K562 (cell line): ENCODE data around the gene TP73. TPM values are rescaled to one million over a fixed set of nuclear protein-coding genes. Genes with fewer than 3 reads are reported as not detected.

ENCODE experiments used
- ARHGAP35 ChIP-seq: fragments of 450-650 bp; IDR thresholded peaks from 2 replicates; pipeline ENCODE4 v1.6.1; 2018; ENCODE audit not compliant: partially characterized antibody
- BRD4 ChIP-seq: fragments of 200-600 bp; sonication (generic); IDR thresholded peaks from 2 replicates; pipeline ENCODE4 v1.6.1; 2017; ENCODE audit warnings: inconsistent platforms
- CBX5 ChIP-seq: IDR thresholded peaks from 2 replicates; pipeline ENCODE4 v1.6.1; 2014; ENCODE audit warnings: low read depth, borderline replicate concordance
- CTCFL ChIP-seq: IDR thresholded peaks from 2 replicates; pipeline ENCODE4 v1.6.1; 2011; ENCODE audit warnings: borderline replicate concordance, low read depth, mild to moderate bottlenecking, moderate library complexity, low read length; ENCODE audit not compliant: insufficient read depth, poor library complexity, severe bottlenecking
- L3MBTL2 ChIP-seq: fragments of 450-650 bp; IDR thresholded peaks from 2 replicates; pipeline ENCODE4 v1.6.1; 2016; ENCODE audit warnings: mild to moderate bottlenecking, moderate library complexity
- MAFG ChIP-seq: fragments of 450-650 bp; conservative IDR thresholded peaks from 2 replicates; pipeline ENCODE4 v1.6.1; 2016; ENCODE audit warnings: missing genetic modification characterization, missing compliant biosample characterization
- NBN ChIP-seq: fragments of 450-650 bp; IDR thresholded peaks from 2 replicates; pipeline ENCODE4 v1.6.1; 2016; ENCODE audit warnings: low read depth, mild to moderate bottlenecking
- RBM39 ChIP-seq: fragments of 200-400 bp; formaldehyde crosslinking; optimal IDR thresholded peaks from 2 replicates; pipeline ENCODE3; 2018; ENCODE audit warnings: low read depth, low read length
- SETDB1 ChIP-seq: IDR thresholded peaks from one replicate; pipeline ENCODE4 v1.6.1; 2012; ENCODE audit warnings: low read length, control low read depth, inconsistent platforms
- SMARCA4 ChIP-seq: fragments of 450-650 bp; IDR thresholded peaks from 2 replicates; pipeline ENCODE4 v1.6.1; 2016
- SNRNP70 ChIP-seq: fragments of 200-400 bp; formaldehyde crosslinking; optimal IDR thresholded peaks from 2 replicates; pipeline ENCODE3; 2017; ENCODE audit warnings: low read depth, low read length
- SRSF7 ChIP-seq: fragments of 200-400 bp; formaldehyde crosslinking; optimal IDR thresholded peaks from 2 replicates; pipeline ENCODE3; 2017; ENCODE audit warnings: mild to moderate bottlenecking, low read depth, low read length
- STAG1 ChIP-seq: sonication (generic); formaldehyde crosslinking; IDR thresholded peaks from 2 replicates; pipeline ENCODE4 v1.5.0; 2020; ENCODE audit warnings: missing genetic modification reagents, borderline replicate concordance
- TAL1 ChIP-seq: fragments of 450-650 bp; IDR thresholded peaks from 2 replicates; pipeline ENCODE4 v1.6.1; 2016; ENCODE audit warnings: mild to moderate bottlenecking
- TCF7L2 ChIP-seq: fragments of 150-350 bp; IDR thresholded peaks from 2 replicates; pipeline ENCODE4 v1.6.1; 2016; ENCODE audit warnings: low read depth, mild to moderate bottlenecking, low read length, moderate library complexity
- TEAD1 ChIP-seq, 2 experiments: fragments of 450-650 bp in 1 of 2; sonication (generic) in 1 of 2; formaldehyde crosslinking; IDR thresholded peaks; 2 replicates each; pipeline versions ENCODE4 v1.4.0 to v1.8.0; 2020 to 2022; ENCODE audit warnings: mild to moderate bottlenecking in 2 of 2, missing genetic modification reagents in 1 of 2
- TEAD4 ChIP-seq, 2 experiments: sonication (generic) in 1 of 2; formaldehyde crosslinking in 1 of 2; IDR thresholded peaks; 2 replicates each; pipeline versions ENCODE4 v1.6.1 to v1.8.0; 2012 to 2022; ENCODE audit warnings: borderline replicate concordance in 1 of 2, inconsistent platforms in 1 of 2, low read length in 1 of 2, mild to moderate bottlenecking in 1 of 2, missing genetic modification reagents in 1 of 2
- XRCC5 ChIP-seq: fragments of 200-400 bp; formaldehyde crosslinking; IDR thresholded peaks from 2 replicates; pipeline ENCODE4 v1.6.1; 2017; ENCODE audit warnings: low read depth, mild to moderate bottlenecking, low read length
- ZBTB5 ChIP-seq: fragments of 450-650 bp; IDR thresholded peaks from 2 replicates; pipeline ENCODE4 v1.6.1; 2017; ENCODE audit warnings: antibody characterized with exemption
- ZC3H8 ChIP-seq: fragments of 450-650 bp; IDR thresholded peaks from 2 replicates; pipeline ENCODE4 v1.6.1; 2017
- ZNF143 ChIP-seq: sonication (generic); formaldehyde crosslinking; IDR thresholded peaks from 2 replicates; pipeline ENCODE4 v1.9.0; 2022; ENCODE audit warnings: mild to moderate bottlenecking, missing genetic modification reagents
- ZNF41 ChIP-seq: fragments of 250-450 bp; sonication (Bioruptor Pico); conservative IDR thresholded peaks from 2 replicates; pipeline ENCODE4 v1.4.0; 2020; ENCODE audit warnings: mild to moderate bottlenecking
- ZNF707 ChIP-seq: fragments of 250-450 bp; sonication (Bioruptor Pico); conservative IDR thresholded peaks from 2 replicates; pipeline ENCODE4 v1.8.0; 2022; ENCODE audit warnings: inconsistent platforms, mild to moderate bottlenecking, moderate library complexity
- polyA plus RNA-seq, 8 experiments: library from polyadenylated mRNA; depleted of rRNA in 4 of 8; stranded (reverse) in 5 of 8; unstranded in 3 of 8; fragments of >200 nt; fragmentation: Nextera tagmentation in 2 of 8; fragmentation: Illumina TruSeq in 1 of 8; extraction: Ambion mirVana in 2 of 8; extraction: Trizol in 1 of 8; gene quantifications; 2 replicates each; pipeline versions ENCODE4 v1.2.1 to v1.2.3, GENCODE V29; 2011 to 2014; ENCODE audit warnings: inconsistent platforms in 1 of 8, missing spikeins in 1 of 8
- total RNA-seq, 7 experiments: library from RNA; depleted of rRNA in 6 of 7; stranded (reverse); fragments of >200 nt in 6 of 7; fragmentation: Illumina TruSeq in 2 of 7; extraction: Trizol in 2 of 7; gene quantifications; 2 replicates each; pipeline versions ENCODE4 v1.2.1 to v1.2.3, GENCODE V29; 2011 to 2021; ENCODE audit warnings: low replicate concordance in 1 of 7
- TF ChIP-seq, protein P1 (sequence below): fragments of 250-450 bp; sonication (Bioruptor Pico); IDR thresholded peaks from 2 replicates; pipeline ENCODE4 v1.5.0; 2021; ENCODE audit warnings: mild to moderate bottlenecking, moderate library complexity

The TP73 gene
- total and polyA plus RNA-seq, 9 of the 15 experiments (the other 6 are each of a cell fraction or from before 2014, with no cell fraction given), result 0.07 to 1.6 (median 0.40) TPM; not detected in 2

DNA sequence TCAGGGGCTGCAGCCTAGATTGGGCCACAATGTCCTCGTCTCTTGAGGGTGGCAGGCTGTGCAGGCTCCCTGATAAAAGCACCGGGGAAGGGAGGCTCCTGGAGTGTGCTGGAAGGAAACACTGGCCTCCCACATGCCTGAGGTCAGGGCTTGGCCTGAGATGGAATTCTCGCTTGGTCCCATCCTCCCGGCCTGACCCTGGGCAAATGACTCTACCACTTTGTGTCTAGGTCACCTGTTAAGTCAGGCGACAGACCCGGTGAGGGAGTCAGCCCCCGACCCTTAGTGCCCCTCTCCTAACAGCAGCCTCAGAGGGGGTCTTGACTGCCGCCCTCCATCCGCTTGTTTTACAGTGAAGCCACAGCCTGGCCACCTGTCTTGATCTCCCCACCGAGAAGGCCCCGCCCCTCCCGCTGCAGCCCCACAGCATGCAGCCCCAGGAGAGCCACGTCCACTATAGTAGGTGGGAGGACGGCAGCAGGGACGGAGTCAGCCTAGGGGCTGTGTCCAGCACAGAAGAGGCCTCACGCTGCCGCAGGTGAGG is 122.7 kb downstream of the TP73 start (continued):
- TF ChIP-seq MAFG (tag) (no peak), BRD4 (no peak), CBX5 (0 out of 2 replicates have a peak, but pooled peaks have one; percentile 8), SETDB1 (no peak), TCF7L2 (no peak), ARHGAP35 (no peak), ZC3H8 (no peak), ZNF143 (CRISPR knock-in tag) (no peak), L3MBTL2 (peak; percentile 77), CTCFL (no peak), RBM39 (peak; percentile 57), XRCC5 (no peak), NBN (peak; percentile 22; the same call in 1 of the 2 replicates), SRSF7 (no peak), TAL1 (peak; percentile 93), SNRNP70 (no peak), TEAD1 (CRISPR knock-in tag; IDR thresholded peaks at IDR 0.05) (peak in 1 of 2 experiments; percentile 77; a peak in 3 of 4 replicates), ZNF41 (CRISPR knock-in tag) (no peak), ZNF707 (CRISPR knock-in tag) (no peak), SMARCA4 (peak; percentile 89), ZBTB5 (no peak), TEAD4 (IDR thresholded peaks at IDR 0.05; ENCODE audit: low read length) (peak; percentile 93), TEAD4 (CRISPR knock-in tag; IDR thresholded peaks at IDR 0.05; ENCODE audit: borderline replicate concordance) (no peak), STAG1 (no peak)
- TF ChIP-seq, protein P1, sequence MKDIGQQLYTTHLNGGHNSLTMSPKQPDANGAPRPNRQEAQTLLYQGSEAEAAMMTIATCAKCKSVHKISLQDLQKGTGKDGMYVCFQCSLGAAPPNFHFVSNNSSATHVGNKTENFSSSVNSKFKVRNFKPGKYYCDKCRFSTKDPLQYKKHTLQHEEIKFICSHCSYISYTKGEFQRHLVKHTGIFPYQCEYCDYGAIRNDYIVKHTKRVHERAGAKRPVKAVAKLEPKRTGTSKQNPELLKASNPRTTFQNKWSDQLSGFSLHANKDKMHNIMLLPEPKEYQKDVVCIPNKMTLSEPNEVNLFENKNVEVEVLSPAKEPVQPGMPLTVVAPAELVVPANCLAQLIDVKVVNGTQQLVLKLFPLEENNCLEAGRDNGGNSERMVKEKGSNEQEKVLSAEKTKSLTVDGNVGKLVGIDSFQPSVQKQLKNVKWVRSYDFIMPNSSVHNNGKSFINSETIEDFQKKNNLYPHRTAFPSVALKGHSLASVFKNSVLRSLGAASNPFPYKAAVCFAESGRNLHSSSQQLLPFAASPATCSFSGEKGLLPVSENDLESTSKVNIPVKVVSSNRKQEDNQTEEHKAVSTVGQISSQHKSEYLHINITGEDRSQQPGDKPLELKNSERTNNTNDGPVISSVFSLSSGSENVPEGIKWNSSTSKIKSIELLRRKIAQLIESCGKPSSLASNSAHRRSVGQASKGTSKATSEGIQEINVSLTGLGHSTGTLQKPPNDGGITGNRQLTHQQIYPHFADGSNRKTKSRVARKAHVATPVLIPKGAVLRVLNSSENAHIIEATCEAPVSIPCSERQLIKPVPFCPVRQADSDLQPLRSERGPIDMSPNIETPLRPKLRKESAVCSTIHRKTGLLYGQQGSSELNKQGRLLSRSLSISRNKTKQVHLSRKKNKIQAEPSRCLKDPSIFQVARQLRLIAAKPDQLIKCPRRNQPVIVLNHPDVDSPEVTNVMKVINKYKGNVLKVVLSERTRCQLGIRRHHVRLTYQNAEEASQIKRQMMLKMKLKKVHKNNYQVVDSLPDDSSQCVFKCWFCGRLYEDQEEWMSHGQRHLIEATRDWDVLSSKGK (CRISPR knock-in tag), result no peak
